Fibroblast of lung (primary cell): ENCODE measurements around the gene OR12D3.

Experiments
- CTCF ChIP-seq, 2 donors: IDR thresholded peaks in 1 of 2; conservative IDR thresholded peaks in 1 of 2; 1 replicate in 1 of 2; 2 replicates in 1 of 2; pipeline ENCODE4 v1.5.1; 2011 to 2012; ENCODE audit warnings: low read length in 2 of 2, control low read depth in 1 of 2, inconsistent platforms in 1 of 2, low read depth in 1 of 2, mild to moderate bottlenecking in 1 of 2
- EZH2 ChIP-seq: IDR thresholded peaks from 2 replicates; pipeline ENCODE4 v1.5.1; 2012; ENCODE audit warnings: low read length, control low read depth, mild to moderate bottlenecking; ENCODE audit errors: missing control alignments

- TF ChIP-seq CTCF (conservative IDR thresholded peaks at IDR 0.05 in 1 of 2, IDR thresholded peaks at IDR 0.05 in 1 of 2; ENCODE audit: low read depth in 1 of 2, low read length in 2 of 2) = no peak
- no peak for TF ChIP-seq EZH2
Measured at GRCh38 chr6:29395331-29395730, 20.2 kb upstream of the OR12D3 start, which contains the start of gene OR12D2.
